Duodenal mucosa (tissue), 2 donors: ENCODE measurements around the gene VILL.
A peak's percentile ranks its signal among the peaks of the same experiment; 100 is the strongest.

Source experiments
- H3K27ac ChIP-seq: one replicate; pipeline ENCODE4 v1.7.0; 2013; ENCODE audit warnings: low read depth, low read length
- H3K27me3 ChIP-seq, 2 donors: one replicate each; pipeline ENCODE4 v1.7.0; 2013; ENCODE audit warnings: low read length in 2 of 2, control low read depth in 1 of 2; ENCODE audit not compliant: insufficient read depth in 2 of 2, control insufficient read depth in 1 of 2
- H3K36me3 ChIP-seq, 2 donors: one replicate each; pipeline ENCODE4 v1.7.0; 2013; ENCODE audit warnings: low read length in 2 of 2, control low read depth in 1 of 2; ENCODE audit not compliant: insufficient read depth in 2 of 2, control insufficient read depth in 1 of 2
- H3K4me1 ChIP-seq, 2 donors: one replicate each; pipeline ENCODE4 v1.7.0; 2013; ENCODE audit warnings: low read length in 2 of 2, control low read depth in 1 of 2; ENCODE audit not compliant: insufficient read depth in 2 of 2, control insufficient read depth in 1 of 2
- H3K4me3 ChIP-seq, 2 donors: one replicate each; pipeline ENCODE4 v1.7.0; 2013; ENCODE audit warnings: low read length in 2 of 2, low read depth in 1 of 2
- H3K9ac ChIP-seq, 2 donors: one replicate each; pipeline ENCODE4 v1.7.0; 2013; ENCODE audit warnings: low read length in 2 of 2, low read depth in 1 of 2
- H3K9me3 ChIP-seq, 2 donors: one replicate each; pipeline ENCODE4 v1.7.0; 2013; ENCODE audit warnings: low read length in 2 of 2, control low read depth in 1 of 2; ENCODE audit not compliant: control insufficient read depth in 1 of 2

The VILL gene

DNA sequence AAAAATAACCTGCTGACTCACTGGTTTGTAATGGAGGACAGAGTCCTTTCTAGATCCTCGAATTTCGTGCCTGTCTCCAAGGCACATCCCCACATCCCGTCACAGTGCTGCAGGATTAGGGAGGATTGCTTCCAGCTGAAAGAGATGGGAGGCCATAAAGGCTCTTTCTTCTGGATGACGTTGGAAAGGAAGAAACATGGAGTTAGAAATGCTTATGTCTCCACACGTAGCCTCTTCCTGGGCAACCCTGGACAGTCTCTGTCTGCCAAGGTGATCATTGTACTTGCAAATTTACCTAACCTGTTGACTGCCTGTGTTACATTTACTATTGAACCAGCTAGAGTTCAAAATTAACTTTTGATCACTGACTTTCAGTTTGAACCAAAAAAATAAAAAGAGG is 27.6 kb upstream of the VILL start:
- H3K27ac ChIP-seq, result no peak overlapping the region

DNA sequence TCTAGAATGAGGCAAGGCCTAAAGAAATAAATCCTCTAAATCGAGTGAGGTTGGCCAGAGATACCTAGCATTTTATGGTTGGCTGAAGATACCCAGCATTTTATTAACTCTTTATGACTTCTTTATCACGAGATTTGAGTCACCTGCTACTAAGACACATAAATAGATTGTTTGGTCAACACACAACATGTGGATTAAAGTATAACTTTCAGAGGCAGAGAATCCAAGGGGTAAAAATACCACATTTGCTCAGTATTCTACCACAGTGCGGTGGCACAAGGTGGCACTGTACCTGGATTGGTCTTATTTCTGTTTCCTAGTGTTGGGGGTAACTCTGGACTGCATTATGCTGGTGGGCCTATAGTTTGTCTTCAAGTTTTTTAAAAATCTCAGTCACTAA is 27.0 kb upstream of the VILL start:
- Histone ChIP-seq H3K4me1 (peaks cover 30 to 50% of the 10 kb centered on the region in 2 donors), H3K9ac (no peak overlapping the region), H3K4me3 (no peak overlapping the region), H3K9me3 (no peaks in the 10 kb centered on the region), H3K27me3 (no peaks in the 10 kb centered on the region), H3K36me3 (no peaks in the 10 kb centered on the region), H3K27ac (no peak overlapping the region)

More for the DNA sequence above, 27.6 kb upstream of the VILL start:
- Histone ChIP-seq H3K9ac (no peak overlapping the region), H3K4me3 (no peak overlapping the region), H3K27me3 (no peaks in the 10 kb centered on the region), H3K9me3 (no peaks in the 10 kb centered on the region), H3K36me3 (no peaks in the 10 kb centered on the region), H3K4me1 (peaks cover 30 to 50% of the 10 kb centered on the region in 2 donors)

DNA sequence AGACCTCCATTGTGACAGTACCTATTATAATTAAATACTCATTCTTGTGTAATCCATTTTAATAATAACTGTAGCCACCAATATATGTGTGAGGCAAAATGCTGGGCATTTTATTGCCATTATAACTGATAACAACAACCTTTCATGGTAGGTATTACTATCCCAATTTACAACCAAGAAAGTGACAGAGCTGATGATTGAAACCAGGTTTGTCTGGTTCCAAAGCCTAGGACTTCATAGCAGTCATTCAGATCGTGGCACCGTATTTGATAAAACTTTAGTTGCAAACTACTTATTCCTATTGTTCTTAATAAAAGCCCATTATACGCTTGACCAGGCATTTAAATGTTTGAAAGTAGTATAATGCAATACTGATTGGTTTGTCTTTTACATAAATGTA is 26.4 kb upstream of the VILL start:
- Histone ChIP-seq H3K36me3 (no peaks in the 10 kb centered on the region), H3K27ac (peak overlapping the region; percentile 45), H3K27me3 (no peaks in the 10 kb centered on the region), H3K9me3 (no peaks in the 10 kb centered on the region), H3K4me3 (peak overlapping the region; percentile 17 to 44), H3K9ac (peak overlapping the region in 1 of 2 donors; percentile 37), H3K4me1 (peaks cover 30 to 50% of the 10 kb centered on the region in 2 donors)

DNA sequence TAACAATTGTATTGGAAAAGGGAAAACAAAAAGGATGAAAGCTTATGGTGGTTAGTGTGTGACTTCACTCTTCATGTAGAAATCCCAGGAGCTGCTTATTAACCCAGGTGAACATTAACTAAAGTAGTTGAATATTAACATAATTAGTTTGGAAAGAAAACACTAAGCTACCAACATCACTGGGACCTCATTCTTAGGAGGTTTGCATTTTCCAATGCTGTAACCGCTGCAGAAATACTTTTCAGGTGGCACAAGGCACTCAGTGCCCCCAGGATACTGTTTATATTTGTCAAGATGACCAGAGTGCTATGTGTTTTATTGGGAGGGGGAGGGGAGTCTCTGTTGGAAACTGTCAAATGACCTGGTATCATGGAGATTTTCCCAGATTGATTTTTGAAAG is 25.9 kb upstream of the VILL start:
- Histone ChIP-seq H3K4me3 (peak overlapping the region; percentile 17 to 44), H3K9me3 (no peaks in the 10 kb centered on the region), H3K27ac (peak overlapping the region; percentile 45), H3K4me1 (peaks cover 35 to 50% of the 10 kb centered on the region in 2 donors), H3K9ac (peak overlapping the region in 1 of 2 donors; percentile 37), H3K36me3 (no peaks in the 10 kb centered on the region), H3K27me3 (no peaks in the 10 kb centered on the region)

DNA sequence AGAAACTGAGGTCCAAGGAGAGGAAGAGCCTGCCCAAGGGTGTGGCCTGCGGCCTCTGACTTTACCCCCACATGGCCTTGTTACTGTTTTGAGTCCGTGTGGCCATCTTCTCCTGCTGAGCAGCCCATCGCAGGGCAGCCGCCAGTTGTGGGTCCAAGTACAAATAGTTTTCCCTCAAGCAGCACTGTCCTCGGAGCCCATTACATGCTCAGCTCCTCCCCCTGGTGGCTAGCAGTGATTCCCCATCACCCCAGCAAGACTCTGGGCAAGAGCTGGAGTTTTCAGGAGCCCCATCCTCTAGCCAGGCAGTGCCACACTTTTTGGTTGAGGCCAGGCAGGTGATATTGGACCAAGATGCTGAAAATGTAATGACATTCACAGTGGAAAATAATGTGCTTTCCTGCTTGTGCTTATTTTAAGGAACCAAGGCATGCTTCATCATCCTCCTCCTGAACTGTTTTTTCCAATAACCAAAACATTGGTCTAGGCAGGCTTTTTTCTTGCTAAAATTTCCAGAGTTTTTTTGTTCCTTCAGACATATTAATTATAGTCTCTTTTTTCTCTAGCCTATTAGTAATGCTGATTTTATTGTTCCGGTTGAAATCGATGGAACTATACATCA is 23.2 kb upstream of the VILL start:
- no peaks in the 10 kb centered on the region for H3K27me3 ChIP-seq
- H3K9ac ChIP-seq, result no peak overlapping the region
- H3K27ac ChIP-seq, result no peak overlapping the region
- H3K4me1 ChIP-seq, result peaks cover 26 to 36% of the 10 kb centered on the region in 2 donors
- peaks cover 0 to 11% of the 10 kb centered on the region in 2 donors for H3K36me3 ChIP-seq
- H3K4me3 ChIP-seq, result no peak overlapping the region
- no peaks in the 10 kb centered on the region for H3K9me3 ChIP-seq

DNA sequence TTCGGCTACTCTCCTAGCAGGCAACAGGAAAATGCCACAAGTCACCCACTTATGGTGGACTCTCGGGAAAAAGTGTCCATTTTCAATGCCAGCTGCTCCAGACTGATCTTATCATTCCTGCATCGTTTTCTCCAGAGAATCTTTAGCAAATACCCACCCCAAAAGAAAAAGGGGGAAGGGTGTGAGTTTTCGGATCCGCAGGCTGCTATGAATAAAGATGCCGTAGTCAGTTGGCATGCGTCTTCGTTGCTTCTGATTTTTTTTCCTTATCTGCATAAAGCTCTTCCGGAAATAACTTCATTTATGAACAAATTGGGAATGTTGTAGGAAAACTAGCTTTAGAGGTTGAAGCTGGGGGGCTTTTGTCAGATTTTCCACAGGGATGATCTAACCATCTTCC is 22.4 kb upstream of the VILL start:
- H3K9me3 ChIP-seq, result no peaks in the 10 kb centered on the region
- H3K4me3 ChIP-seq, result no peak overlapping the region
- H3K27ac ChIP-seq, result no peak overlapping the region
- H3K4me1 ChIP-seq, result peaks cover 23 to 30% of the 10 kb centered on the region in 2 donors
- H3K9ac ChIP-seq, result no peak overlapping the region
- no peaks in the 10 kb centered on the region for H3K27me3 ChIP-seq
- peaks cover 0 to 11% of the 10 kb centered on the region in 2 donors for H3K36me3 ChIP-seq

DNA sequence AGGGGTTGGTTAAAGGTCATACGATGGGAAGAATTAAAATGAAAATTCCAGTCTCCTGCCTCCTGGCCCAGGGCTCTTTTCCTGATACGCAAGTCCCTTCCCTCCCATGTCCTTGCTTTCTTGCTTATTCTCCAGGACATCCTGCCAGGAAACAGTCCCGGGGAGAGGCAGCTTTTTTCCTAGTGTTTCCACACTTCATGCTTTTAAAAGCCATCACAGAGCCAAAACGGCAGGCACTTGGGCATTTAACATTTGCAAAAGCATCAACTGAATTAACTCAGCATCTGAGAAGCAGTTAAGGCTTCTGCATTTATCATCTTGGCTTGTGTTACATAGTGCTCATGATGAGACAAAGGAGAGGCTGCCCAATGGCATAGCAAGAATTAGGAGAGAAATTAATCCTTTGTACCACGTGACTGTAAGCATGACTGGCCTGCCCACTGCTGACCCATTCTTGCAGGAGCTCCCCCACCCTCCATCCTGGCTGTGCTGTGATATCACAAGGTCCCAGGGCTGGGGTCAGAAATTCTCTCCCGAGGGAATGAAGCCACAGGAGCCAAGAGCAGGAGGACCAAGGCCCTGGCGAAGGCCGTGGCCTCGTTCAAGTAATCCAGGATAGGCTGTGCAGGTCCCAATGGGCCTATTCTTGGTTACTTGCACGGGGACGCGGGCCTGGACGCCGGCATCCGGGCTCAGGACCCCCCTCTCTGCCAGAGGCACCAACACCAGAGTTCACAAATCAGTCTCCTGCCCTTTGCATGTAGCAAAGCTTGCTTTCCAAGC is 21.6 kb upstream of the VILL start:
- peaks cover 0 to 11% of the 10 kb centered on the region in 2 donors for H3K36me3 ChIP-seq
- H3K27ac ChIP-seq, result no peak overlapping the region
- H3K9ac ChIP-seq, result no peak overlapping the region

DNA sequence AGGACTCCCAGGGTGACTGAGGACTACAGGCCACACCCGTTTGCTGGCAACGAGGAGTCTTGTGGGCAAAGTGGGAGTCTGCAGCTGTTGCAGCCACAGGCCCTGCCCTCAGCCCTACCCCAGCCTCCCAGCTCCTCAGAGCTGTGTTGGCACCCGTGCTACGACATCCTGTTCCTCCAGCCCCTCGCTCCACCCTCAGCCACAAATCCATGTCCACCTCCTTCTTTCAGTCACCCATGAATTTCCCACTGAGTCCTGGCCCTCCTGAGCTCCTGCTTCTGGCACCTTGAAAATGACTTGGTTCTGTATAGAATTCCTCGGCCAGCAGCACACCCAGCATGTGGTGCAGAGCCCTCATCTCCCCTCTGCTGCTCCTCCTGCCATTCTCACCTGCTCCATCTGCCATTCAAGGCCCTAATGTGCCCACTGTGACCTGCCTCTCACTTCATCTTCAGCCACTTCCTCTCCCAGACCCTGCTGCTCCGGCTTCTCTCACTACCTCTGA is 20.9 kb upstream of the VILL start:
- H3K4me3 ChIP-seq, result no peak overlapping the region
- no peaks in the 10 kb centered on the region for H3K9me3 ChIP-seq
- H3K36me3 ChIP-seq, result peaks cover 0 to 11% of the 10 kb centered on the region in 2 donors
- no peak overlapping the region for H3K27ac ChIP-seq
- H3K27me3 ChIP-seq, result no peaks in the 10 kb centered on the region
- peaks cover 18 to 27% of the 10 kb centered on the region in 2 donors for H3K4me1 ChIP-seq
- no peak overlapping the region for H3K9ac ChIP-seq

More for the DNA sequence above, 21.6 kb upstream of the VILL start:
- Histone ChIP-seq H3K4me3 (no peak overlapping the region), H3K9me3 (no peaks in the 10 kb centered on the region), H3K4me1 (peaks cover 23% of the 10 kb centered on the region in 2 donors), H3K27me3 (no peaks in the 10 kb centered on the region)

DNA sequence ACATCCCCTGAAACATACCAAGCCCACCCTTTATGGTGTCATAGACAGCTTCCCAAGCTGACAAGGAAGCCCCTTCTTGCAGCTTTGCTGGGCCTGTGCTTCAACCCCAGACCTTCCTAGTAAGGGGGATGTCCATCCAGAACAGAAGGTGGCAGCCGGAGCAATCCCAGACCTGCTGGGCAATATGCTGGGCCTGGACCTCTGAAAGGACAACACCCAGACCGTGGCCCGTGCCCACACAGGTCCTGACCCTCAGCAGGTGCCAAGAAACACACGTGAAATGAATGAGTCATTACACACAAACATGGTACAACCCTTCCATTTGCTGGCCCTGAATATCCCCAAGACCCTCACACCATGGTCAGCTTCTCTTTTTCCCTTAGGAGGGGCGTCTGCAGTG is 19.8 kb upstream of the VILL start:
- no peak overlapping the region for H3K9ac ChIP-seq
- no peak overlapping the region for H3K27ac ChIP-seq
- peaks cover 11 to 22% of the 10 kb centered on the region in 2 donors for H3K4me1 ChIP-seq
- no peaks in the 10 kb centered on the region for H3K27me3 ChIP-seq
- no peaks in the 10 kb centered on the region for H3K9me3 ChIP-seq
- no peak overlapping the region for H3K4me3 ChIP-seq
- H3K36me3 ChIP-seq, result peaks cover 3 to 13% of the 10 kb centered on the region in 2 donors

DNA sequence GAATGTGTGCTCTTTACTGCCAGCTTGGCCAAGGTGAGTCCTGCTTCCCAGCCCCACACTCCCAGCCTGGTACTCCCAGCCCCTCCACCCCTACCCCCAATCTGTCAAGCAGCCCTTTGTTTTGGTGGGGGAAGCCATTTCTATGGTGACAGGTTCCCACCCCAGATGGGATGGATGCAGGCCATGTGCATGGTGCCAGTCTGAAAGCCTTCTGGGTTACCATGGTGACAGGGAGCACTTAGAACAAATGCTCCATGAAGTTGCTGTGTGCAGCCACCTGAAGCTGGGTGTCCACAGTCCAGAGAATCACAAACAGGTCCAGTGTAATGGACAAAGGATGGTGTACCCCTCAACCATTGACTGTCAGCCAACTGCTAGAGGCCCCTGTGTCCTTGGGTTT is 19.1 kb upstream of the VILL start:
- no peak overlapping the region for H3K9ac ChIP-seq
- no peaks in the 10 kb centered on the region for H3K9me3 ChIP-seq
- peaks cover 4 to 17% of the 10 kb centered on the region in 2 donors for H3K36me3 ChIP-seq

More for the DNA sequence above, 19.1 kb upstream of the VILL start:
- Histone ChIP-seq H3K4me3 (no peak overlapping the region), H3K27ac (no peak overlapping the region), H3K27me3 (no peaks in the 10 kb centered on the region), H3K4me1 (peaks cover 8 to 21% of the 10 kb centered on the region in 2 donors)
